Epidermal melanocyte (primary cell): ENCODE data around the gene TRMT11.
"Not testable (repeated sequence)": the region's sequence is repeated elsewhere in the genome, so short reads cannot be mapped to it uniquely, and the experiment has no call there.

Experiments
- DNase-seq: peaks from one replicate; pipeline ENCODE4 v3.0.0; 2011; ENCODE audit warnings: low spot score; ENCODE audit not compliant: insufficient read length

Gene TRMT11

DNA sequence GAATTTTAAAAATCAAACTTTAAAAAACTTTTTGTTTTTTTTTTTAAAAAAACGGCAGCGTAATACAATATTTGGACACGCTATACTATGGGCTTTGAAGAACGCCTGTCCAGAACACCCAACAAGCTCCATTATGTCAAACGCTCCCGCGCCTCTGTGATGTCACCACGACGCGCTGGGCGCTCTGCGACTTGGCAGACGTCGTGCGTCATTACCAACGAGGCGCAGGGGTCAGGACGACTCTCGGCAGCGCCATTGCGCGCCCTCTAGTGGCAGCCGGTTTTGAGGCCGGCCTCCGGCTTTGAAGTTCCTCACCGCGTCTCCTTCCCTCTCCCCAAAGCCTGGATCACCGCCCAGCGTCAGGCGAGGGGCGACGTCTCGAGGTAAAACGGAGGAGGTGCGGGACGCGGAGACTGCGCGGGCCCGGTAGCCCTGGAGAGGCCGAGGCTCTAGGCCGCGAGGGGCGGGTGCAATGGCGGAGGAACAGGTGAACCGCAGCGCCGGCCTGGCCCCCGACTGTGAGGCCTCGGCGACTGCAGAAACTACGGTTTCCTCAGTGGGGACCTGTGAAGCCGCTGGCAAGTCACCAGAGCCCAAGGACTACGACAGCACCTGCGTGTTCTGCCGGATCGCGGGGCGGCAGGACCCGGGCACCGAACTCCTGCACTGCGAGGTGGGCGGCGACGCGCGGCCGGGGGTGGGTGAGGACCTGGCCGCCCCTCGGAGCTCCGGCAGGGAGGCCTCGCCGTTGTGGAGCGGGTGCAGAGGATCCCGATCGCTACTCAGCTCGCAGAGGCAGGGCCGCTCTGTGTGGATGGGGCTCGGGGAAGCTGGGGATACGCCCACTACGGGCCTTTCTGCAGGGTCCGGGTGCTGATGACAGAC, 29.6 kb upstream of the TRMT11 start, which contains the start of gene HINT3:
Gene HINT3, plus strand, starts transcription at position 265 of the 885 bp plus-strand sequence. Its CDS starts 208 bp downstream, at position 473.
- DNase-seq, result peak; percentile 94

- no peak for DNase-seq
Observed at GRCh38 chr6:125957391-125957693, 29.0 kb upstream of the TRMT11 start.

DNA sequence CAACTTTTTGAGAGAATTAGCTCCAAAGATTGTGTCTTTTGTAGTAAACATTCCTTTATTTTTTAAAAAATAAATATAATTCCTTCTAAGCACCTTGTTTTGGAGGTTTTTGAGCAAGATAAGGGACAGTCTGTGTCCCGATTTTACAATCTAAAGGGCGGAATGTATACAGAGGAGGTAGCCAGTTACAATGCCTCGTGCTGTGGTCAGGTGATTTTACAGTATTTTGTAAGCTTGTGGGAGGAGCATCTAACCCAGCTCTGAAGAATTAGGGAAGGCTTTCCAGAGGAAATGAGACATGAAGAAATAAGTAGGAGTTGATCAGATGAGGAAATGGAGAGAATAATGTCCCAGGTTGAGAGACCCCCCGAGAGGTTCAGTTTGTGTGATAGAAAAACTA, 28.5 kb upstream of the TRMT11 start:
- peak; percentile 32 for DNase-seq

GRCh38 chr6:125959041-125959440, 27.3 kb upstream of the TRMT11 start:
- DNase-seq, result no peak

DNA sequence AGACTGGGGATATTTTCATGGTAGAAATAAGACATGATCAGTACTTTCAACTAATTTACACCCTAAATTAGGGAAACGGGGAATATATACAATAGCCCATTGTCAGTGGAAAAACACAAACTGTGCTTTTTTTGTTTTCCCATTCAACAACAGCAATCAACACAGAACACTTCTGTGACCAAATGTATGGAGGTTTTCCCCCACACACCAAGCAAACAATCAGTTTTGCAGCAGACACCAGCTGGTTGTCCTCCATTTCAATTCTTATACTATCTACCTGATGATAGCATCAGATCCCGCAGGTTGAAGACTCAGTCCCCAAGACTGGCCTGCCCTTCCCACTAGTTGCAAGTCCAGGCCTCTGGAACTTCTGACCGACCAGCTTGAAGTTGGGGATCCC, 25.2 kb upstream of the TRMT11 start:
- DNase-seq, result no peak

DNA sequence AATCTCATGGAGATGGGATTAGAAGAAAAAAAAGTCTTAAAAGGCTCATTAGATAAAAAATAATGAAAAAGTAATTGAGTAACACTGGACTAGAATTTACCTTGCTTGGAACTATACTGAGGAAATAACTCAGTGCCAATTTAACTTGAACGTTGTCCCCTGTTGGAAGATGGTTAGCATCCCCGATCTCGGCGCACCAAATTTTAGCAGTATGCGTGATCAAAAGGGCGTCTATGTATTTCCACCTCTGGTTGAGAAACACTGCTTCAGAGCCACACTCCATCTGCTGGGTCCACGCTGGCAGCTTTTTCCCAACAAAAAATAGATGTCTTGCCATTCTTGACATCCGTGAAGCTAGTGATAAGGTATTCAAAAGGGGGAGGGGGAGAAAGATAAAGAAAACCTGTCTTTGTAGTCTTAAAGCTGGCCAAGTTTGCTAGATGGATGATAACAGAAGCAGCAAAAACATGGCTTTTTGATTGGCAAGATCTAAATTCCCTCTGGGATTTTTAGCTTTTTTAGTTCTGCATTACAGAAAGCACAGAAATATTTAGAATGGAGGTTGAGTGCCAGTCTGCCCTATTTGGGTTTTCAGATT, 23.3 kb upstream of the TRMT11 start:
- no peak for DNase-seq

DNA sequence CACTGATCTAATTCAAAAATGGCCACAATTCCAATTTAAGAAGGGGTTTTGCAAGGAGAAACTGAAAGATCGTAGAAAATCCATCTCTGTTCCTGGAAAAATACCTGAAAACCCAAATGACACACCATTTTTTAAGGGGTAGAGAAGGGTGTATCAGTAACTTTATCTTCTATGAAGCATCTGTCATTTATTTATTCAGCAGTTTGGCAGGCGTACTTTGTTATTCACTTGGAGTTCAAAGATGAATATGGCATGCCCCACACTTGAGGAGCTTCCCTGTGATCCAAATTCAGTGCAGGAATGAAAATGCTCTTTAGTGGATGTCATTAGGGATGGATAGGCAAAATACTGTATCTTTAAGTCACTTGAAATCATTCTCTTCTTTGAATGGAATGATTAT, 22.5 kb upstream of the TRMT11 start:
- no peak for DNase-seq

GRCh38 chr6:125966569-125966968, 19.8 kb upstream of the TRMT11 start:
- DNase-seq, result no peak

GRCh38 chr6:125968493-125968892, 17.8 kb upstream of the TRMT11 start:
- no peak for DNase-seq

DNA sequence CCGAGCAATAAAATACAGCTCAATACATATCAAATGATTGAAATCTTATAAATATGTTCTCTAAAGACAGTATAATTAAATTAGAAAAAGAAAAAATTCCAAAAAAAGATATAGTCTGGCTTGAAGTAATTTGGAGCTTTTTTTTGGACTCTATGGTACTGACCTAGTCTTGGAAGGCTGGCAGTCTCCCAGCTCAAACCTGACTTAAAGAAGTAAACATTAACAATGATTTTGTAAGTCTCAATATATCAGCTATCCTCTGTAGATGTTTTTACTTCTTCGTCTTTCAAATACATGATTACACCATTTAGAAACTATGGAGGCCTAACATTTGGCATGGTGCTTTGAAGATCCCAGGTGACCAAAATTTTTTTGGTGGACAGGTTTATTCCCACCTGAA, 15.6 kb upstream of the TRMT11 start:
- no peak for DNase-seq

DNA sequence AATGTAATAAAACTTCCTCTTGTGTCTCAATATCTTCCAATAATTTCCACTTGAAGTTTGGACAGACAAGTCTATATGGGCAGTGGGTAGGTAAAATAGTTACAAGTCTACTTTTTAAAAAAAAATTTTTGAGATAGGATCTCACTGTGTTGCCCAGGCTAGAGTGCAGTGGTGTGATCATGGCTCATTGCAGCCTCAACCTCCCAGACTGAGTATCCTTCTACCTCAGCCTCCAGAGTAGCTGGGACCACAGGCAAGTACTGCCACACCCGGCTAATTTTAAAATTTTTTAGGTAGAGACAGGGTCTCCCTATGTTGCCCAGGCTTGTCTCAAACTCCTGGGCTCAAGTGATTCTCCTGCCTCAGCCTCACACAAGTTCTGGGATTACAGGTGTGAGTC, 13.9 kb upstream of the TRMT11 start:
- not testable (repeated sequence) for DNase-seq

DNA sequence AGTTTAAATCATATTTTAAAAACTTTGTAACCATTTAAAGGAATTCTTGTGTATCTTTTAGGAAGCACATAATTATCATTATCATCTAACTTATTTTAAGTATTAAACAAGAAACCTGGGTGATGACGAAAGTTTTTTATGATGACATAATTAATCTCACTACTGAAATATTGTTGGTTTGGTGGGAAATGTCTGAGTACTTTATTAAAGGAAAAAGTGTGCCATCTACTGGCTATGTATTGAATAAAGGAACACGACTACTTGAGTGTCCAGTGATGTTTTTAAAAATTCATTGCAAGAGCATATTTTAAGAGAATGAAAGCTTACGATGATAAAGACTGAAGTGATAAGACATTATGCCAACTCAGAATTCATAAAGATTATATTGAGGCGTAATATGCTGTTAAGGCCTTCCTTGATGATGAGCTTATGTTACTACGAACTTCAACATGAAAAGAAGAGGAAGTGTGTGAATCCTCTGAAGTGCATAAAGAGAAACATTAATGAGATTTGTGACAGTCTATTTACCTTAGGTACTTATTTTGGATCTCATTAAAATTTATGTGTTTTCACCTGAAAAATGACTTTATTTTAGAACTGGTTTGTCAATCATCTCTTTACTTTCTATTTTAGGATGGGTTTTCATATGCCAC, 12.0 kb upstream of the TRMT11 start:
- no peak for DNase-seq

DNA sequence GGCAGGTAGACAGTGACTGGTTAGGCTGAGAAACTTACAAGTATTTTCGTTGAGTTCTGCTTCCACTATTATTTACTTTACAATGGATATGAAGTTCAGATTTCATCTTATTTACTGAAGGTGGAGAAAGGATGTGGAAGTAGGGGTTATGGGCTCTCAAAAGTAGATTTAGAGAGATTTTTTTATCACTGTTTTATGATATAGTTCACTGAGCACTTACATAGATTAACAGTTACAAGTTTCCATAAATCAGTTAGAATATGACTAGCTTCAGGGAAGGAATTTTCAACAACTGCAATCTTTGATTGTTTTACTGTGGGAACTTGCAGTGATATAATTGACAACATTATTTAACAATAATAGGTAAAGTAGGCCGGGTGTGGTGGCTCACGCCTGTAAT, 7.2 kb upstream of the TRMT11 start:
- no peak for DNase-seq

GRCh38 chr6:125981571-125982185, 4.7 kb upstream of the TRMT11 start:
- no peak for DNase-seq

DNA sequence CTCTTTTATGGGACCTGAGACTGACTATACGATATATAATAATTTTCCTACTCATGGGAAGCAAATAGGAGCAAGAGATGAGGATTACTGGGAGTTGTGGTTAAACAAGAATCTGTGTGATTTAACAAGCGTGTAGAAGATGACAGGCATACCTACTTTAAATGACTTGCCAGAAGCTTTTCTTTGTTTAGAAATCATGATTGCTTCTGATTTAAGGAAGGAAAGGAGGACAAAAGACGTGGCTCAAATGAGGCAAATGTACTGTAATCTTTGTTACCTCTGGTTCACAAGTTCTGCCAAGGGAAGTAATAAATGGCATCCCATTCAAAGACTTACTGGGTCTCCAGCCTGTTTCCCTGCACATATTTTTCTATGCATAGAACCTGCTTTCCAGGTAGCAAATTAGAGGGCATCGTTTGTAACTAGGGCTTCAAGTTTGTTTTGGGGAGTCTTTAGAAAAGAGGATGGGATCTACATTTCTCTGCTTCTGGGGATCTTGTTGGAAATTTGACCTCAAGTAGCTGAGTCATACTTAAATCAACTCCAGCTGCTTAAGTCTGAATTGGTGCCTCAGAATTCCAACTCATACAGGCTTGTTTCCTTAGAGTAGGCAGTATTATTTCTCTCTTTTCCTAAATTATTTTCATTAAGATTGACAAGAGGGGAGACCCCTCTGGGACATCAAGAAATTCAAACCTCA, 2.9 kb upstream of the TRMT11 start:
- DNase-seq, result no peak

GRCh38 chr6:125984311-125984710, 2.0 kb upstream of the TRMT11 start:
- DNase-seq, result no peak

GRCh38 chr6:125985522-125985921, 818 bp upstream of the TRMT11 start:
- no peak for DNase-seq

DNA sequence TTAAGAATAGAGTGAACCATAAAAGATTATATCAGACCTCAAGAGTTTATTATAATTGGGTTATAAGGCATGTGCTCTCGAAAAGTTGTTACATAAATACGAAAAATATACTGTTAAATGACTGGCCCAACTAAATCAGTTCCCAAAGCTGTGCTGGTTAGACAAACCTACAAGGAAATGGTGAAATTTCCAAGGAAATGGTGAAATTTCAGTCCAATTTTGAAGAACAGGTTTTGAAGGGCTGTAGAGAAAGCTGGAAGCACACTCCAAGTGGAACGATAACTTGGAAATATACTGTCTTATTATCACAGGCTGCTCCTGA, 400 bp upstream of the TRMT11 start:
- no peak for DNase-seq

DNA sequence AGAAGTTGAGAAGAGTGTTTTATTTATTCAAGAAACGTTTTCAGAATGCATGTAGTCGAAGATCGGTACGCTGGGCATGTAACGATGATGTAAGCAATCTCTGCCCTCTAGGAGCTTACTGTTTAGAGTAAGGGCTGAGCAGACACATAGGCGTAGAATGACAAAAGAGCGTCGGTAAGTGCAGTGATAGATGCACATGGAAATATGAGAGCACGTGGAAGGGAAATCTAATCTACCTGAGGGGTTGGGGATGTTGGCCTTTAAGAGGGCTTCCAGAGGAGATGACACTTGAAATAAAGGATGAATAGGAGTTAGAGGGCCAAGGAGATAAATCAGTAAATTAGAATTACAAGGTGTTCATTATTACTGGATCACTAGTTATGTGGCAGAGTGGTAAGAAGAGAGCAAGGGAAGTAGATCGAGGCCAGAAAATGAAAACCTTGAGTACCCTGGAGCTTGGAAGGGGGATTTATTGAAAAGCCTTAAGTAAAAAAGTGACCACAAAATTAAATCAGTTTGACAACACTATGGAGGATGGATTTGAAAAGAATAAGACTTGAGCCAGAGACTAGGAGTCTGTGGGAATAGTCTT, 782 bp downstream of the TRMT11 start:
- DNase-seq, result no peak

- no peak for DNase-seq
Observed at GRCh38 chr6:125988280-125988679, 1.9 kb downstream of the TRMT11 start.

DNA sequence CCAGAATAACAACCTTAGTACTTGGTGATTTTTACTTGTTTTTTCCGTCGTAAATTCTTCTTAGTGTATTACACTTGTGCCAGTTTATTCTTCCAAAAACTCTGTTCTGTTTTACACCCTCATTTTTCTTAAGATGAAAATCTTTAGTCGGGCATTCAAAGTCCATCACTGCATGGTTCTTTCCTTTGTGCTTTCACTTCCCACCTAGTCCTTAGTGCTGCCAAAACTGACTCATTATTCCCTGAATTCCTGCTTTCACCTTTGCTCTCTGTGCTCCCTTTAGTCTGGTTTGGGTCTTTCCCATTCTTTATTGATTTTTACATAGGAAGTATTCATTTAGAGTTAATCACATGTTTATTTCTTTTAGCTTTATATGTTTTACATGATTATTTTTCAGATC, 3.3 kb downstream of the TRMT11 start:
- no peak for DNase-seq
